ENCODE results near the gene SH3BP1. TPM values are rescaled to one million over a fixed set of nuclear protein-coding genes. Genes with fewer than 3 reads are reported as not detected.
"Not testable (repeated sequence)": the region's sequence is repeated elsewhere in the genome, so short reads cannot be mapped to it uniquely, and the experiment has no call there.

The SH3BP1 gene
- total RNA-seq, 2 donors from 2014 or later = 1.5 to 4.0 TPM

DNA sequence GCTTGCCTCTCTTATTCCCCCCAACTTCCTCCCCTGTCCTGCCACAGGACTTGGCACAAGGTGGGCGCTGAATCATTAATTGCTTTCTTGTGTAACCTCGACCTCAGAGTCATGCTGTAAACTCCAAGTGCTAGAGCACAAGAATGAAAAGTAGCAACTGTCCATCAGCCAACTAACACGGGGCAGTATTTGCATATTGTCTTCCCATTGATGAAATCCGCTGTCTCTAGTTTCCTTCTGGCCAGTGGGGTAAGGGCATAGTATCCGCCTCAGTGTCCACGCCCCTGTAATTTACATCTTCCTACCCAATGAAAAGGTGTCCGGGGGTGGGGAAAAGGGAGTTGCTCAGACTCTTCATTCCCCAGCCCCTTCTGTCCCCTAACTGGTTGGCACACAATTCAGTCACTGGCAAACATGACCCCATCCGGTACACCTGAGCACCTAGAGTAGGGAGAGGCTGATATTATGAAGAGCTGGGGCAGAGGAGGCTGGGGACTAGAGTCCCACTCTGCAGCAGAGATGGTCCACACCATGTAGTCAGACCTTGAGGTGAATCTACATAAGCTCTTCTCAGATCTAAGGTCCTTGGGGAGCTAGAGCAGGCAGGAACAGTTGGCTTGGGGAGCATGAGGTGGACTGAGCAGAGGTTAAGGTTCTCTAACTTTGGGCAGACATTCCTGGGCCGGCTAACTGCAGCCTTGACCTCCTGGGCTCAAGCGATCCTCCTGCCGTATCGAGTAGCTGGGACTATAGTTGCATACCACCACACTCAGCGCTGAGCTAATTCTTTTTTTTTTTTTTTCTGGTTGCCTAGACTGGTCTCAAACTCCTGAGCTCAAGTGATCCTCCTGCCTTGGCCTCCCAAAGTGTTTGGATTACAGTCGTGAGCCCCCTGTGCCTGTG lies 37.7 kb upstream of the SH3BP1 start:
- H3K36me3 ChIP-seq = no peaks in the 10 kb centered on the region
- no peaks in the 10 kb centered on the region for H3K9me3 ChIP-seq
- no peaks in the 10 kb centered on the region for H3K27me3 ChIP-seq
- no peak overlapping the region for H3K27ac ChIP-seq
- no peak for DNase-seq (ENCODE audit: low spot score)
- TF ChIP-seq, protein P1, sequence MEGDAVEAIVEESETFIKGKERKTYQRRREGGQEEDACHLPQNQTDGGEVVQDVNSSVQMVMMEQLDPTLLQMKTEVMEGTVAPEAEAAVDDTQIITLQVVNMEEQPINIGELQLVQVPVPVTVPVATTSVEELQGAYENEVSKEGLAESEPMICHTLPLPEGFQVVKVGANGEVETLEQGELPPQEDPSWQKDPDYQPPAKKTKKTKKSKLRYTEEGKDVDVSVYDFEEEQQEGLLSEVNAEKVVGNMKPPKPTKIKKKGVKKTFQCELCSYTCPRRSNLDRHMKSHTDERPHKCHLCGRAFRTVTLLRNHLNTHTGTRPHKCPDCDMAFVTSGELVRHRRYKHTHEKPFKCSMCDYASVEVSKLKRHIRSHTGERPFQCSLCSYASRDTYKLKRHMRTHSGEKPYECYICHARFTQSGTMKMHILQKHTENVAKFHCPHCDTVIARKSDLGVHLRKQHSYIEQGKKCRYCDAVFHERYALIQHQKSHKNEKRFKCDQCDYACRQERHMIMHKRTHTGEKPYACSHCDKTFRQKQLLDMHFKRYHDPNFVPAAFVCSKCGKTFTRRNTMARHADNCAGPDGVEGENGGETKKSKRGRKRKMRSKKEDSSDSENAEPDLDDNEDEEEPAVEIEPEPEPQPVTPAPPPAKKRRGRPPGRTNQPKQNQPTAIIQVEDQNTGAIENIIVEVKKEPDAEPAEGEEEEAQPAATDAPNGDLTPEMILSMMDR (IDR thresholded peaks at IDR 0.05) = no peak
- H3K4me1 ChIP-seq = peaks cover 0 to under 1% of the 10 kb centered on the region in 2 donors
- H3K4me3 ChIP-seq = no peak overlapping the region

GRCh38 chr22:37602546-37603277 lies 36.8 kb upstream of the SH3BP1 start:
- DNase-seq (ENCODE audit: low spot score); H3K4me3 ChIP-seq; H3K9me3 ChIP-seq; H3K27me3 ChIP-seq; H3K36me3 ChIP-seq; H3K27ac ChIP-seq: not testable (repeated sequence)
- H3K4me1 ChIP-seq = peaks cover 0 to 10% of the 10 kb centered on the region in 2 donors

DNA sequence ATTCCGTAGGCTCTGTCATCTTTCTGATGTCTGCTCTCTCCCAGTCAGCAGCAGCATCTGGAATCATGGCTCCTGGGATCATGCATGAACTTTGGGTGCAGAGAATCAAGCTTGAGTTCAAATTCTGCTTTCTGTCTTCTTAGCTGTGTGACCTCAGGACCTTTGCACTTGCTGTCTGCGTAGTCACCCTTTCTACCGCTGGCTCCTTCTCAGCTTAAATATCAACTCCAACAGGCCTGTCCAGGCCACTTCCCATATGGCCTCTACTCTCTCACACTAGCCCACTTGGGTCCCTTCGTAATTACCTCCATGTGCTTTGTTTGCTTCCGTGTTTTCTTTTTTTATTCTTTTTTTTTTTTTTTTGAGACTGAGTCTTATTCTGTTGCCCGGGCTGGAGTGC lies 35.4 kb upstream of the SH3BP1 start:
- H3K27me3 ChIP-seq = no peaks in the 10 kb centered on the region
- H3K4me1 ChIP-seq = peaks cover 0 to 15% of the 10 kb centered on the region in 2 donors
- TF ChIP-seq, protein P1 (IDR thresholded peaks at IDR 0.05) = no peak
- no peaks in the 10 kb centered on the region for H3K9me3 ChIP-seq
- H3K27ac ChIP-seq = no peak overlapping the region
- no peak overlapping the region for H3K4me3 ChIP-seq
- no peaks in the 10 kb centered on the region for H3K36me3 ChIP-seq
- DNase-seq (ENCODE audit: low spot score) = no peak

GRCh38 chr22:37604875-37605274 lies 34.6 kb upstream of the SH3BP1 start:
- H3K36me3 ChIP-seq = no peaks in the 10 kb centered on the region
- H3K9me3 ChIP-seq = no peaks in the 10 kb centered on the region
- no peak overlapping the region for H3K27ac ChIP-seq
- TF ChIP-seq, protein P1 (IDR thresholded peaks at IDR 0.05) = no peak
- no peaks in the 10 kb centered on the region for H3K27me3 ChIP-seq
- no peak overlapping the region for H3K4me3 ChIP-seq
- H3K4me1 ChIP-seq = peaks cover 0 to 21% of the 10 kb centered on the region in 2 donors
- no peak for DNase-seq (ENCODE audit: low spot score)

- Histone ChIP-seq H3K4me3 (peak overlapping the region; percentile 96), H3K36me3 (no peaks in the 10 kb centered on the region), H3K27ac (peak overlapping the region; percentile 94 to 95), H3K4me1 (peaks cover 0 to 39% of the 10 kb centered on the region in 2 donors), H3K27me3 (no peaks in the 10 kb centered on the region), H3K9me3 (no peaks in the 10 kb centered on the region)
- TF ChIP-seq, protein P1 (IDR thresholded peaks at IDR 0.05) = peak; percentile 90 to 96
- peak; percentile 75 for DNase-seq (ENCODE audit: low spot score)
Measured at GRCh38 chr22:37607010-37607934, 32.2 kb upstream of the SH3BP1 start.

Data from right atrium auricular region (tissue), 2 donors.